ENCODE results near the gene PDP2. TPM values are rescaled to one million over a fixed set of nuclear protein-coding genes. Genes with fewer than 3 reads are reported as not detected.

The PDP2 gene
- total and polyA plus RNA-seq, 10 of the 15 experiments (the other 5 are each of a cell fraction or from before 2014, with no cell fraction given), result 1.9 to 31.1 (median 6.2) TPM

GRCh38 chr16:66900721-66901441 lies 20.6 kb downstream of the PDP2 start:
- SMC1A ChIA-PET (ENCODE audit: uncharacterized antibody, unreplicated experiment), result no interaction called here
- CTCF ChIA-PET, result interaction anchor here (0.6 to 1.5 kb wide), 3 partner anchors 10 to 20 kb away, joined by 3 to 4 read pairs (median 3); partner anchors contain the start of gene PDP2
- no peak for TF ChIP-seq IKZF1 (conservative IDR thresholded peaks at IDR 0.05)
- TF ChIP-seq USF2 (IDR thresholded peaks at IDR 0.05; ENCODE audit: borderline replicate concordance, low read depth, low read length), result no peak
- no peak for TF ChIP-seq SPI1 (IDR thresholded peaks at IDR 0.05; ENCODE audit: borderline replicate concordance, insufficient read depth, low read depth, low read length)
- no peak for TF ChIP-seq SMC3 (IDR thresholded peaks at IDR 0.05; ENCODE audit: borderline replicate concordance, low read length)
- TF ChIP-seq IKZF2 (IDR thresholded peaks at IDR 0.05), result no peak
- TF ChIP-seq ZBTB33 (IDR thresholded peaks at IDR 0.05), result no peak
- no peak for TF ChIP-seq PRDM15 (CRISPR knock-in tag; IDR thresholded peaks at IDR 0.05)
- no peak for TF ChIP-seq KLF5 (IDR thresholded peaks at IDR 0.05; ENCODE audit: partially characterized antibody)
- TF ChIP-seq BMI1 (IDR thresholded peaks at IDR 0.05; ENCODE audit: borderline replicate concordance), result no peak
- no peak for TF ChIP-seq EP300 (IDR thresholded peaks at IDR 0.05; ENCODE audit: borderline replicate concordance in 1 of 2, control insufficient read depth in 1 of 2, low read depth in 2 of 2, low read length in 2 of 2)
- no peak for TF ChIP-seq RCOR1 (conservative IDR thresholded peaks at IDR 0.05; ENCODE audit: low read depth, low read length)
- TF ChIP-seq HDAC6 (IDR thresholded peaks at IDR 0.05; ENCODE audit: unreplicated experiment), result no peak
- TF ChIP-seq ZNF24 (IDR thresholded peaks at IDR 0.05), result no peak
- no peak for TF ChIP-seq RUNX3 (IDR thresholded peaks at IDR 0.05; ENCODE audit: low read length)
- no peak for TF ChIP-seq ZNF274 (IDR thresholded peaks at IDR 0.05; ENCODE audit: insufficient read depth, insufficient read length)
- no peaks in the 10 kb centered on the region for H4K20me1 ChIP-seq (ENCODE audit: control insufficient read depth, insufficient read depth)
- no peak for ATAC-seq
- H3K36me3 ChIP-seq (ENCODE audit: control insufficient read depth in 2 of 2, insufficient read depth in 2 of 2, low read length in 1 of 2), result no peaks in the 10 kb centered on the region
- peaks cover 4% of the 10 kb centered on the region; the same call in 1 of the 2 replicates for H3K4me1 ChIP-seq (ENCODE audit: control insufficient read depth, insufficient read depth, low read length)
- DNase-seq (ENCODE audit: low read depth, low spot score), result no peak
- FAIRE-seq, result no peak
- no peak overlapping the region for H2AFZ ChIP-seq (ENCODE audit: control insufficient read depth, low read depth, low read length)
- RAD21 ChIA-PET (ENCODE audit: unreplicated experiment), result interaction anchor here (0.8 kb wide), 1 partner anchor 20 kb away, joined by 3 read pairs; no protein-coding TSS in a partner anchor
- H3K27me3 ChIP-seq (replicated peaks in 1 of 2; ENCODE audit: control insufficient read depth in 2 of 2, insufficient read depth in 2 of 2, low read length in 1 of 2), result no peaks in the 10 kb centered on the region
- intact Hi-C loops (cut with micrococcal nuclease; ENCODE audit: unreplicated experiment) (no loop called here), in situ Hi-C loops (cut with MboI) (no loop called here)
- H3K4me2 ChIP-seq (ENCODE audit: control insufficient read depth, insufficient read depth), result no peak overlapping the region
- no peak overlapping the region for H3K4me3 ChIP-seq
- POLR2A ChIA-PET, result interaction anchor here (0.8 kb wide), 1 partner anchor 41 kb away, joined by 3 read pairs; no protein-coding TSS in a partner anchor
- BruUV-seq (replicated peaks), result no TSS peak
- H3K27ac ChIP-seq (ENCODE audit: control insufficient read depth, insufficient read depth), result no peak overlapping the region
- no peak overlapping the region for H3K9ac ChIP-seq (ENCODE audit: control insufficient read depth, insufficient read depth, low read length)
- WGBS (ENCODE audit: insufficient coverage, insufficient replicate concordance, low lambda C conversion rate, missing lambda C conversion rate), result 9% methylated on average over 5 of the region's 7 CpGs
- H3K79me2 ChIP-seq (ENCODE audit: control insufficient read depth, insufficient read depth, low read length), result no peaks in the 10 kb centered on the region
- H3K9me3 ChIP-seq (replicated peaks; ENCODE audit: control insufficient read depth, insufficient read depth, low read length), result no peaks in the 10 kb centered on the region

Measured in GM12878 (cell line).